HepG2 (cell line): Measurements from ENCODE around the gene CD300A. TPM values are rescaled to one million over a fixed set of nuclear protein-coding genes. Genes with fewer than 3 reads are reported as not detected.

Source experiments
- CENPBD1 ChIP-seq: sonication (generic); formaldehyde crosslinking; IDR thresholded peaks from 2 replicates; pipeline ENCODE4 v1.8.0; 2022; ENCODE audit warnings: missing genetic modification reagents, low read depth, mild to moderate bottlenecking, borderline replicate concordance
- ELF3 ChIP-seq: IDR thresholded peaks from 2 replicates; pipeline ENCODE4 v1.6.1; 2016; ENCODE audit warnings: missing genetic modification reagents, missing compliant biosample characterization
- FOXP4 ChIP-seq: sonication (generic); formaldehyde crosslinking; IDR thresholded peaks from 2 replicates; pipeline ENCODE4 v1.4.0; 2020; ENCODE audit warnings: missing genetic modification reagents
- JARID2 ChIP-seq: sonication (generic); formaldehyde crosslinking; IDR thresholded peaks from 2 replicates; pipeline ENCODE4 v1.8.1; 2023; ENCODE audit warnings: missing genetic modification reagents, inconsistent platforms; ENCODE audit not compliant: insufficient replicate concordance
- KMT2B ChIP-seq: IDR thresholded peaks from 2 replicates; pipeline ENCODE4 v1.6.1; 2016; ENCODE audit warnings: missing genetic modification reagents, missing compliant biosample characterization
- MATR3 ChIP-seq: sonication (generic); formaldehyde crosslinking; IDR thresholded peaks from 2 replicates; pipeline ENCODE4 v1.4.0; 2020; ENCODE audit warnings: missing genetic modification reagents
- MAX ChIP-seq: IDR thresholded peaks from 2 replicates; pipeline ENCODE4 v1.6.1; 2012; ENCODE audit warnings: inconsistent platforms
- MED1 ChIP-seq: sonication (generic); formaldehyde crosslinking; IDR thresholded peaks from 2 replicates; pipeline ENCODE4 v1.4.0; 2020; ENCODE audit warnings: missing genetic modification reagents
- PLSCR1 ChIP-seq: sonication (generic); formaldehyde crosslinking; IDR thresholded peaks from 2 replicates; pipeline ENCODE4 v1.5.0; 2020; ENCODE audit warnings: missing genetic modification reagents, mild to moderate bottlenecking, borderline replicate concordance
- SNAPC2 ChIP-seq: sonication (generic); formaldehyde crosslinking; IDR thresholded peaks from 2 replicates; pipeline ENCODE4 v1.8.1; 2022; ENCODE audit warnings: mild to moderate bottlenecking, missing genetic modification reagents
- TAF15 ChIP-seq: fragments of 200-400 bp; formaldehyde crosslinking; IDR thresholded peaks from one replicate; pipeline ENCODE4 v1.6.1; 2018; ENCODE audit warnings: mild to moderate bottlenecking, low read depth, low read length; ENCODE audit not compliant: poor library complexity, severe bottlenecking
- ZBTB39 ChIP-seq: sonication (generic); formaldehyde crosslinking; IDR thresholded peaks from 2 replicates; pipeline ENCODE4 v1.5.0; 2020; ENCODE audit warnings: missing genetic modification reagents
- ZFAT ChIP-seq: sonication (generic); formaldehyde crosslinking; conservative IDR thresholded peaks from 2 replicates; pipeline ENCODE4 v1.8.1; 2023; ENCODE audit warnings: missing genetic modification reagents, inconsistent platforms
- ZNF264 ChIP-seq: sonication (generic); formaldehyde crosslinking; IDR thresholded peaks from 2 replicates; pipeline ENCODE4 v1.4.0; 2020; ENCODE audit warnings: missing genetic modification reagents
- ZNF337 ChIP-seq: sonication (generic); formaldehyde crosslinking; IDR thresholded peaks from 2 replicates; pipeline ENCODE4 v1.5.1; 2020; ENCODE audit warnings: missing genetic modification reagents, low read depth, mild to moderate bottlenecking, borderline replicate concordance
- ZNF615 ChIP-seq: sonication (generic); formaldehyde crosslinking; IDR thresholded peaks from 2 replicates; pipeline ENCODE4 v1.5.0; 2020; ENCODE audit warnings: mild to moderate bottlenecking, missing genetic modification reagents, borderline replicate concordance
- ZNF678 ChIP-seq: sonication (generic); formaldehyde crosslinking; IDR thresholded peaks from 2 replicates; pipeline ENCODE4 v1.4.0; 2020; ENCODE audit warnings: mild to moderate bottlenecking, missing genetic modification reagents
- ZNF724P ChIP-seq: sonication (generic); formaldehyde crosslinking; IDR thresholded peaks from 2 replicates; pipeline ENCODE4 v1.8.0; 2022; ENCODE audit warnings: missing genetic modification reagents, borderline replicate concordance
- ZNF800 ChIP-seq: sonication (generic); formaldehyde crosslinking; IDR thresholded peaks from 2 replicates; pipeline ENCODE4 v1.4.0; 2020; ENCODE audit warnings: missing genetic modification reagents
- polyA plus RNA-seq, 8 experiments: library from polyadenylated mRNA; depleted of rRNA in 3 of 8; stranded (reverse) in 7 of 8; unstranded in 1 of 8; fragments of >200 nt; fragmentation: Illumina TruSeq in 4 of 8; extraction: Trizol in 4 of 8; gene quantifications; 2 replicates each; pipeline versions ENCODE4 v1.2.1 to v1.2.3, GENCODE V29; 2011 to 2016; ENCODE audit warnings: low read depth in 4 of 8, missing spikeins in 1 of 8, mixed read lengths in 1 of 8; ENCODE audit not compliant: insufficient read depth in 1 of 8
- total RNA-seq, 5 experiments: library from RNA; depleted of rRNA; stranded (reverse); fragments of >200 nt; fragmentation: Illumina TruSeq; extraction: Trizol; gene quantifications; 2 replicates each; pipeline ENCODE4 v1.2.3, GENCODE V29; 2016; ENCODE audit warnings: low read depth in 1 of 5

The CD300A gene
- total and polyA plus RNA-seq, 2 of the 13 experiments (the other 11 are each of a cell fraction or from before 2014, with no cell fraction given) = not detected

- TF ChIP-seq MATR3 (CRISPR knock-in tag) = no peak
- TF ChIP-seq MAX = peak; percentile 84
- TF ChIP-seq KMT2B (CRISPR knock-in tag) = no peak; the same call in 1 of the 2 replicates
- no peak for TF ChIP-seq ZFAT (CRISPR knock-in tag)
- TF ChIP-seq FOXP4 = peak; percentile 80
- no peak for TF ChIP-seq ZNF615 (CRISPR knock-in tag)
- peak; percentile 60; the same call in 1 of the 2 replicates for TF ChIP-seq ZNF337
- no peak for TF ChIP-seq ZBTB39 (CRISPR knock-in tag)
- no peak; the same call in 1 of the 2 replicates for TF ChIP-seq PLSCR1 (CRISPR knock-in tag)
- 0 out of 2 replicates have a peak, but pooled peaks have one; percentile 14 for TF ChIP-seq ZNF264 (CRISPR knock-in tag)
- no peak for TF ChIP-seq JARID2 (CRISPR knock-in tag)
- TF ChIP-seq ZNF800 (CRISPR knock-in tag) = peak; percentile 80
- peak; percentile 100 for TF ChIP-seq ELF3 (CRISPR knock-in tag)
- 0 out of 2 replicates have a peak, but pooled peaks have one; percentile 16 for TF ChIP-seq ZNF724P (CRISPR knock-in tag)
- TF ChIP-seq SNAPC2 (CRISPR knock-in tag) = peak; percentile 72; the same call in 1 of the 2 replicates
- peak; percentile 93 for TF ChIP-seq MED1 (CRISPR knock-in tag)
- no peak for TF ChIP-seq ZNF678 (CRISPR knock-in tag)
- TF ChIP-seq TAF15 = no peak
- TF ChIP-seq CENPBD1 = no peak
These were observed 39.2 kb upstream of the CD300A start (continued) for GRCh38 chr17:74427048-74427762.
